A549 (cell line): ENCODE measurements around the gene SYT13.

Source experiments
- CHD2 ChIP-seq: fragments of 150-350 bp; IDR thresholded peaks from 2 replicates; pipeline ENCODE4 v1.6.1; 2014; ENCODE audit warnings: low read length; ENCODE audit not compliant: partially characterized antibody
- EP300 ChIP-seq, 2 experiments: fragments of >200 bp; sonication (Bioruptor Twin); formaldehyde crosslinking; IDR thresholded peaks; 2 replicates in 1 of 2; 3 replicates in 1 of 2; pipeline ENCODE4 v1.6.1; 2016 to 2017
- POLR2A ChIP-seq: IDR thresholded peaks from 2 replicates; pipeline ENCODE4 v1.6.1; 2012; ENCODE audit warnings: mild to moderate bottlenecking, low read length
- RCOR1 ChIP-seq: fragments of 150-350 bp; IDR thresholded peaks from 2 replicates; pipeline ENCODE4 v1.6.1; 2014; ENCODE audit warnings: antibody characterized with exemption, low read length, low read depth
- TF ChIP-seq, protein P1 (sequence below): fragments of >200 bp; sonication (Bioruptor Twin); formaldehyde crosslinking; IDR thresholded peaks from 3 replicates; pipeline ENCODE4 v1.5.1; 2016

DNA sequence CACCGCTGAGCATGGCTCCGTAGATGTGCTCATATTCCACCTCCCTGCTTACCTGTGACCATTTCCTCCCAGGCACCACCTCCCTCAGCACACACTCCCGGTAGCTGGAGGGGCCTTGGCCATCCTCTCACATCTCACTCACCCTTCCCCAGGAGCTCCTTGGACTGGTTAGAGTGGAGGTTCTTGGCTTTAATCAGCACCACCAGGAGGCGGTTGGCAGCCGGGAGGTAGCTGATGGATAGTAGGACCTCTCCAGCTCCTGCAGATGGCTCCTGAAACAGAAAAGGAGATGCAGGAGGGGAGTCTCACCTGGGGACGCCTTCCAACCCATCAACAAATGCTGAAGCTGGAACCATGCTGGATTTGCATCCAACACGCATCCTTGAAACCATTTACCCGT is 39.9 kb downstream of the SYT13 start:
- TF ChIP-seq, protein P1, sequence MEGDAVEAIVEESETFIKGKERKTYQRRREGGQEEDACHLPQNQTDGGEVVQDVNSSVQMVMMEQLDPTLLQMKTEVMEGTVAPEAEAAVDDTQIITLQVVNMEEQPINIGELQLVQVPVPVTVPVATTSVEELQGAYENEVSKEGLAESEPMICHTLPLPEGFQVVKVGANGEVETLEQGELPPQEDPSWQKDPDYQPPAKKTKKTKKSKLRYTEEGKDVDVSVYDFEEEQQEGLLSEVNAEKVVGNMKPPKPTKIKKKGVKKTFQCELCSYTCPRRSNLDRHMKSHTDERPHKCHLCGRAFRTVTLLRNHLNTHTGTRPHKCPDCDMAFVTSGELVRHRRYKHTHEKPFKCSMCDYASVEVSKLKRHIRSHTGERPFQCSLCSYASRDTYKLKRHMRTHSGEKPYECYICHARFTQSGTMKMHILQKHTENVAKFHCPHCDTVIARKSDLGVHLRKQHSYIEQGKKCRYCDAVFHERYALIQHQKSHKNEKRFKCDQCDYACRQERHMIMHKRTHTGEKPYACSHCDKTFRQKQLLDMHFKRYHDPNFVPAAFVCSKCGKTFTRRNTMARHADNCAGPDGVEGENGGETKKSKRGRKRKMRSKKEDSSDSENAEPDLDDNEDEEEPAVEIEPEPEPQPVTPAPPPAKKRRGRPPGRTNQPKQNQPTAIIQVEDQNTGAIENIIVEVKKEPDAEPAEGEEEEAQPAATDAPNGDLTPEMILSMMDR, result no peak
- TF ChIP-seq POLR2A, result no peak
- no peak for TF ChIP-seq EP300 (IDR thresholded peaks at IDR 0.05)
- TF ChIP-seq CHD2, result no peak
- no peak for TF ChIP-seq RCOR1
